Measurements from ENCODE around the gene RIPOR1. TPM values are rescaled to one million over a fixed set of nuclear protein-coding genes. Genes with fewer than 3 reads are reported as not detected.
A peak's percentile ranks its signal among the peaks of the same experiment; 100 is the strongest.
"Not testable (repeated sequence)": the region's sequence is repeated elsewhere in the genome, so short reads cannot be mapped to it uniquely, and the experiment has no call there.

RIPOR1 gene, protein sequence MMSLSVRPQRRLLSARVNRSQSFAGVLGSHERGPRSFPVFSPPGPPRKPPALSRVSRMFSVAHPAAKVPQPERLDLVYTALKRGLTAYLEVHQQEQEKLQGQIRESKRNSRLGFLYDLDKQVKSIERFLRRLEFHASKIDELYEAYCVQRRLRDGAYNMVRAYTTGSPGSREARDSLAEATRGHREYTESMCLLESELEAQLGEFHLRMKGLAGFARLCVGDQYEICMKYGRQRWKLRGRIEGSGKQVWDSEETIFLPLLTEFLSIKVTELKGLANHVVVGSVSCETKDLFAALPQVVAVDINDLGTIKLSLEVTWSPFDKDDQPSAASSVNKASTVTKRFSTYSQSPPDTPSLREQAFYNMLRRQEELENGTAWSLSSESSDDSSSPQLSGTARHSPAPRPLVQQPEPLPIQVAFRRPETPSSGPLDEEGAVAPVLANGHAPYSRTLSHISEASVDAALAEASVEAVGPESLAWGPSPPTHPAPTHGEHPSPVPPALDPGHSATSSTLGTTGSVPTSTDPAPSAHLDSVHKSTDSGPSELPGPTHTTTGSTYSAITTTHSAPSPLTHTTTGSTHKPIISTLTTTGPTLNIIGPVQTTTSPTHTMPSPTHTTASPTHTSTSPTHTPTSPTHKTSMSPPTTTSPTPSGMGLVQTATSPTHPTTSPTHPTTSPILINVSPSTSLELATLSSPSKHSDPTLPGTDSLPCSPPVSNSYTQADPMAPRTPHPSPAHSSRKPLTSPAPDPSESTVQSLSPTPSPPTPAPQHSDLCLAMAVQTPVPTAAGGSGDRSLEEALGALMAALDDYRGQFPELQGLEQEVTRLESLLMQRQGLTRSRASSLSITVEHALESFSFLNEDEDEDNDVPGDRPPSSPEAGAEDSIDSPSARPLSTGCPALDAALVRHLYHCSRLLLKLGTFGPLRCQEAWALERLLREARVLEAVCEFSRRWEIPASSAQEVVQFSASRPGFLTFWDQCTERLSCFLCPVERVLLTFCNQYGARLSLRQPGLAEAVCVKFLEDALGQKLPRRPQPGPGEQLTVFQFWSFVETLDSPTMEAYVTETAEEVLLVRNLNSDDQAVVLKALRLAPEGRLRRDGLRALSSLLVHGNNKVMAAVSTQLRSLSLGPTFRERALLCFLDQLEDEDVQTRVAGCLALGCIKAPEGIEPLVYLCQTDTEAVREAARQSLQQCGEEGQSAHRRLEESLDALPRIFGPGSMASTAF
- total RNA-seq: 10 to 100 TPM; 14.4 to 22.4 TPM
- long read RNA-seq, partial matches to known transcripts: 6 of 6 reads
- long read RNA-seq, other reads (novel, unspliced or antisense): 0 of 6 reads

DNA sequence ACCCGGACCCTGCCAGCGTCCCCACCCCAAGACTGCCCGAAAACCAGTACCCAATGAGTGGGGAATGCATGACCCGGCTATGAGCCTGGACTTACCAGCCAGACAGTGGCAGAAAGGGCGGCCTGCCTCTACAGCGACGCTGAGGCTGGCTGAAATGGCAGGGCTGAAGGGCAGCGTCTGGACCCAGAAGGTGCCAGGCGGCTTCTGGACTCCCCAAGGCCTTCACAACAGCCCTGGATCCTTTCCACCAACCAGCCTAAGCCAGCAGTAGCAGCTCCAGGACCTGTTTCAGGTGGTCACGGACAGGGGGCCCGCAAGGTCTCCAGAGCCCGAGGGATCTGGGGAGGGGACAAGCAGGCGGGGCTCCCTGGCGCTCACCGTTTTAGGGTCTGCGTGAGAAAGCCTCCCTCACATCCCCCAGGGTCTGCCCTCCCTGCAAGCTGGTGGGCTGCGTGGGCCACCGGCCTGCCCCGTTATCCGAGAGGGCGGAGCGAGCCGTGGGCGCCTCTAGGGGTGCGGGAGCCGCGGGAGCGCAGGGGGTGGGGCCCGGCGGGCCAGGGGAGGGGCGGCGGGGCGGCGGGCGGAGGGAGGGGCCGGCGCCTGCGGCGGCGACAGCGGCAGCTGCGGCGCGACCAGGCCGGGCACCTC lies at the start of gene RIPOR1:
Gene RIPOR1 (plus strand): TSS at position 608 of the 648 bp plus-strand sequence. CDS start 9,618 bp downstream, outside the sequence.
- intact Hi-C loops (cut with DNase I, micrococcal nuclease): no loop called here
- peak; percentile 51 to 68 for DNase-seq
- ATAC-seq: peak; percentile 65

DNA sequence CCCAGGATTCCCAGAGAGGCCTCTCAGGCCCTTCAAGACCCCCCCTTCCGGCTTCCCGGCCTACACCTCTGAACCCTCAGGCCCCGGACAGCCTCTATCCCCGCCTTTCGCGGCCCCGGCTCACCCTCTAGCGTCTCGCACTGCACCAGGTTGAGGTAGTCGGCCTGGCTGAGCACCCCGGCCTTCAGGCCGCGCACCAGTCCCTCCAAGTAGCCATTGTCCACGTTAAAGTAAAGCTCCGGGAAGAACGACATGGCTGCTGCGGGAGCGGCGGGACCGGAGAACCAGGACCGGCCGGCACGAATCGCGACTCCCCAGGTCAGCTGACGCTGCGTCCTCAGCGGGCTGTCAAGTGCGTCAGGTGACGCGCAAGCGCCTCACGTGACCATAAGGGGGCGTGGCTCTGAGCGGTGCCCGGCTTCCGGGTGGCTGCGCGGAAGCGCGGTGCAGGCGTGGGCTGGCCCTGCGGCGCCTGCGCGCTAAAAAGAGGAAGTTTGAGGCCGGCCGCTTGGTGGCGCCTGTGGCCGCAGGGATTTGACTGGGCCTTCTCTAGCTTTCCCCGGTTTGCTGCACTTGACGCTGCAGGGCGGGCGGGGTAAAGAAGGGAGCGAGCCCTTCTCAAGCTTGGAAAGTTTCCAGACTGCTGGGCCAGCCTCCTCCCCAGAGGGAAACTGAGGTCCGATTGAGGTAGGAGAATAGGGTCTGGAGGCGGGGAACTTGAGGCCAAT lies 47.6 kb upstream of the RIPOR1 start, which contains the start of gene ATP6V0D1:
Gene ATP6V0D1 (minus strand): TSS at position 325 of the 728 bp plus-strand sequence. CDS start 71 bp downstream, at position 254.
- peak; percentile 90 for ATAC-seq

DNA sequence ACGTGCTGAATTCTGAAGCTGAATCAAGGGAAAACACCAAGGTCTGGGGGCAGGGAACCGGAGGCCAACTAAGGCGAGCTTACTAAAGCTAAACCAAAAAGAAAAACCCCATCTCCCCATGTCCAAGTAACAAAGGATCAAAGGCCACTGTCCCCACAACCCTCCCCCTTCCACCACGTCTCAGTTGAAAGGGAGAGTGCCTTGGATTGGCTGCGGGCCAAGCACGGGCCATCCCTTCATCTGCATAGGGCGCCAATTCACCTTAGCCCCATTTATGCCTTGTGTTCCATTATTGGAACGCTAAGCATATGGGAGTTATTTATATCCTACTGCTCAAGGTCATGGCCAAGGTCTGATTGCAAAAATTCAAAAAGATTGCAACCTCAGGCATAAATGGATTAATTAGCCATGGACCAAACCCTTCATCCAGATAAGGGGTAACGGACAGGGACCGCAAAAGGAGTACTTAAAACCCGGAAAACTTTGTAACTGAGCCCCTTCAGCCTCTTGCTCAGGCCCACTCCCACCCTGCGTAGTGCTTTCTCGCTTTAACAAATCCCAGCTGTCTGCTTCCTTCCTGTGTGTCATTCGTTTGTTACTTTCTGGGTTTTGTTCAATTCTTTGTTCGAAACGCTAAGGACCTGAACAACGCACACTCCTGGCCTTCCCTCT lies 46.9 kb upstream of the RIPOR1 start:
- DNase-seq (peak; percentile 76 to 79), ATAC-seq (peak; percentile 36)
- intact Hi-C loops (cut with DNase I, micrococcal nuclease): no loop called here

More for the DNA sequence above, 47.6 kb upstream of the RIPOR1 start, which contains the start of gene ATP6V0D1:
- intact Hi-C loops (cut with DNase I, micrococcal nuclease): no loop called here
- peak; percentile 98 to 100 for DNase-seq

DNA sequence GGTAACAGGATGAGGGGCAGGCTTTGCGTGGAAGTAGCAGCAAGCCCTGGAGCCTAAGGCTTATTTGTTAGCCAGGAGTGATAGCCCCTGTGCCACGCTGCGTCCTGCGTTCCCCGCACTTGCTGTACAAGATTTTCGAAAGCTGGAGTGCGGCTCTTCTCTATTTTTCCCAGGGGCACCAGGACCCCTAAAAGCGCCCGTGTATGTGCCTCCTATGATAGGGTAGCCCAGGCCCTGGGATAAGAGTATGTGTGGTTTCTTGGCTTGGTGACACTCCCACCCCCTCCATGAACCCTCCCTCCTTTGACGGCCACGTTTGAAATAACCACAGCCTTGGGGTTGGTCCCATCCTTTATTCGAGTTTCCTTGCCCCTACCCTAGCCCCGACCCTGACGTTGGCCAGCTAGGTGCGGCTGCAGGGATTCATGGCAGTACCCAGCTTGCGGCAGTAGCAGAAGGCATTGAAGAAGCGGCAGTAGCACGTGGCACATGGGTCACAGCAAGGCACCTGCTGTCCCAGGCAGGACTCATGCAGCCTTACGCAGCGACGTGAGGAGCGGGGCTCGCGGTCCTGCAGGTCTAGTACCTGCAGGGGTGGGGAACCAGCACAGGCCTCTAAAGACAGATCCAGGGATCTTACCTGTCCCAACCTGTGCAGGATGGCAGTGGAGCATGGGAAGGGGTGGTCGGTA lies 46.2 kb upstream of the RIPOR1 start:
- ATAC-seq (no peak), DNase-seq (peak in 1 of 2 donors; percentile 24)
- intact Hi-C loops (cut with DNase I, micrococcal nuclease): no loop called here

DNA sequence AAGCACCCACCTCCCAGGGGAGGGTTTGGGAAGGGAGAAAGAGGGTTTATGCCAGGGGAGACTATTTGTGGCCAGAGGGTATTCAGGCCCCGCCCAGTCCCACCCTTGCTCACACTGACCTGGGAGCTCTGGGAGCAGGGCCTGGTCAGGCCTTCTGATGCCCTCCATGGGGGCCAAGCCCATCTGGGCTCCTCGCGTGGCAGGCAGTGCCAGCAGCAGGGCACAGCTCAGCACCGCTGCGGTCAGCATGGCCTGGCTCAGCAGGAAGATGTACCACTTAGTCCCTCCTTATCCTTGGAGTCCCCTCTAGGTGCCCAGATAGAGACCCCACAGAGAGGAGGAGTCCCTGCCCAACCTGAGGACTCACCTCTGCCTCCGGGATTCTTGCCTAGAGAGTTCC lies 45.5 kb upstream of the RIPOR1 start, which contains the start of gene AGRP:
Gene AGRP (minus strand): TSS at position 398 of the 400 bp plus-strand sequence. CDS start 149 bp downstream, at position 249.
- DNase-seq (no peak), ATAC-seq (no peak)
- intact Hi-C loops (cut with DNase I, micrococcal nuclease): no loop called here

DNA sequence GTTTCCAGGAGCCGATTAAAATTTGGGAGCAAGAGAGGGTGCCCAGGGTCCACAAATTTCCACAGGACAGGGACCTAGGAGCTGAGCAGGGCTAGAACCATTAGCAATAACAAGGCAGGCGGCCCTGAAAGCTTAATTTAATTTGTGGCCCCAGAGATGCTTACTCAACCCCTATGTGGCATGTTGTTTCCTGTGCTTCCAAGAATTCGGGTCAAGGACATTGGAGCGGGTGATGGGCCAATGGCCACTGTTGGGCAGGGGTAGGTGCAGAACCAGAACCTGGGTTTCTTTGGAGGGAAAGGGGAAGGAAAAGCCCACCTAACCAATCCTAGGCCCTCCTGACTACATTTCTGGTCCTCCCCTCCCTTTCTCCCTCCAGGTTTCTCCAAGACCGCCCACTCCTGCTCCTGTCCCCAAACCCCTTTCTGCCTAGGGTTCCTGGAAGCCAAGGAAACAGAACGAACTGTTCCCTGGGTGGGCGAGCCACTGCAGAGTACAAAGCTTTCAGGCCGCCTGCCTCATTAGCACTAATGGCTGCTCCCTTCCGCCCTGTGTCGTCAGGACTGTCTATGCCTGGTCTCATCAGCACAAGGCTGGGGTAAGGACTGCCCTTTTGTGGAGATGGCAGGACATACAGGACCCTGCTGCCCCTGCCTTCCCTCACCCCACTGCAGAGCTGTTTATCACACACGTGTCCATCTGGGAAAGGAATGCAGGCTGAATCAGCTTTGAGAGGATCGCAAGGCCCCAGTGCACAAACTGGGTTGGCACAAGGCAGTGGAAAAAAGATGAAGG lies 44.7 kb upstream of the RIPOR1 start:
- intact Hi-C loops (cut with DNase I, micrococcal nuclease): no loop called here
- ATAC-seq (no peak), DNase-seq (no peak)

DNA sequence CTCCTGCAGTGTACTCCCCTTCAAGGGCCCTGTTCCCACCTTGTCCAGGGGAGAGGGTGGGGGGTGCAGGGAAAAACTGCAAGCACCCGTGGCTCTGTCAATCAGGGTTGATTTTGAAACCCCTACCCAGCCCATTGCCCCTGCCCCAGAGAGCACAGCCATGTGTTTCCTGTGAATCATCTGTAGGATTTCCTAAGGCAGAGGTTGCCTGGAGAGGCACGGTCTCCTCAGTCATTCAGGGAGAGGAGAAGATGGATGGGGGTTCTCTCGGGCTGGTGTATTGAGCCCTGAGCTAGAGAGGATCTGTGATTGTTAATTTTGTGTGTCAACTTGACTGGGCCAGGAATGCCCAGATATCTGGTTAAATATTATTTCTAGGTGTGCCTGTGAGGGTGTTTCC lies 41.8 kb upstream of the RIPOR1 start:
- intact Hi-C loops (cut with DNase I, micrococcal nuclease): no loop called here
- no peak for DNase-seq
- ATAC-seq: no peak

DNA sequence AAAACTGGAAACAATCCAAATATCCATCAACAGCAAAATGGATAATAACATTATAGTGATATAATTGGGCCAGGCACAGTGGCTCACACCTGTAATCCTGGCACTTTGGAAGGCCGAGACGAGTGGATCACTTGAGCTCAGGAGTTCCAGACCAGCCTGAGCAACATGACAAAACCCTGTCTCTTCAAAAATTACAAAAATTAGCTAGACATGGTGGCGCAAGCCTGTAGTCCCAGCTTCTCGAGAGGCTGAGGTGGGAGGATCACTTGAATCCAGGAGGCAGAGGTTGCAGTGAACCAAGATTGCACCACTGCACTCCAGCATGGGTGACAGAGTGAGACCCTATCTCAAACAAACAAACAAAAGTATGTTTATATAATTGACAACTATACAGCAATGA lies 41.1 kb upstream of the RIPOR1 start:
- ATAC-seq; intact Hi-C loops (cut with DNase I, micrococcal nuclease): not testable (repeated sequence)

DNA sequence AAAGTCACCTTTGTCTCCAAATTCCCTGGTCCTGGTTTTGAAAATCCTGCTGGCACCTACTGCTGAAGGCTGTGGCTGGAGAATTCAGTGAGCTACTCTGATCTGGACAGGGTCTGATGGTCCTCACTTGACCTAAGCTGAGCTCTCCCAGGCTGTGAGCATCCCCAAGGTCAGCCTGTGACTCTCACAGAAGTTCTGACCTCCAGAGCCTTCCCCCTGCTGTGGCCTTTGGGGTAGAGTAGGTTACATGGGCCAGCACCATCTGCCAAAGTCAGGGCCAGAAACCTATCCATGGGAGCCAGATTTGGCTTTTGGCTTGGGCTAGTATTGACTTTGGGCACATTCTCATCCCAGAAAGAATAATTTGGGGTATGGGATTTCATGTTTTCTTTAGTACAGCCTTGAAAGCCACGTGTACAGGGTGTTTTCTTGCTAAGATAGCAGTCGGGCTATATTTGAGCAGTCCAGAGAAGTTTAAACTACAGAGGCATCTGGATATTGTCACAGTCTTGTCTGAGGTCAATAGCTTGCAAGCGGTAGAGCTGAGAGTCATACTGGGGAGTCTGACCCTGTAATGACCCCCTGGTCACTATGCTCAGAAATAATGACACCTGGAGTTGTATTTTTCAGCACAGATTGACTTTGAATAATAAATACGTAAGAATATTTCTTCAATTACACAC lies 39.1 kb upstream of the RIPOR1 start:
- intact Hi-C loops (cut with DNase I, micrococcal nuclease): no loop called here
- ATAC-seq: no peak

More for the DNA sequence above, 41.1 kb upstream of the RIPOR1 start:
- DNase-seq: not testable (repeated sequence)

DNA sequence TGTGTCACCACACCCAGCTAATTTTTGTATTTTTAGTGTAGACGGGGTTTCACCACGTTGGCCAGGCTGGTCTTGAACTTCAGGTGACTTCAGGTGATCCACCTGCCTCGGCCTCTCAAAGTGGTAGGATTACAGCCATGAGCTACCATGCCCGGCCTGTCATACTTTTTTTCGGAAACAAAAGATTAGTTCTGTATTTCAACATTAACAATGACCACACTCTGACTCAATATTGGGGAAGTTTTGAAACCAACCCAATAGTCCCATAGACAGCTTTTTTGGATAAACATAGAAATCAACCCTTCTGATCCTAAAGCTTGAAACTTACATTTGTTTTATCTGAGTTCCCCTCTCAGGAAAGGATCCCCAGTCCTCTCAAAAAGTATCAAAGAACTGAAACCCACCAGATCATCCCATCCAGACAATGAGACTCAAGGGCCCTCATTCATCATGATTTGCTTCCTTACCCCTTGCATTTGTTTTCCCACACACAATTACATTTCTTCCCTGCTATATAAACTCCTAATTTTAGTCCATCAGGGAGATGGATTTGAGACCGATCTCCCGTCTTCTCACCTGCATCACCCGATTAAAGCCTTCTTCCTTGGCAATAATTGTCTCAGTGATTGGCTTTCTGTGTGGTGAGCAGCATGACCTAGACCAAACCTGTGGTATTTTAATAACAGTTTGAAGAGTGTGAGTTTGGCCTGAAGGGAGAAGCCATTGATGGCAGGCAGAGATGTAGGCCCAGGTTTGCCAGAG lies 38.1 kb upstream of the RIPOR1 start:
- ATAC-seq: no peak
- DNase-seq: no peak

More for the DNA sequence above, 39.1 kb upstream of the RIPOR1 start:
- DNase-seq: no peak

DNA sequence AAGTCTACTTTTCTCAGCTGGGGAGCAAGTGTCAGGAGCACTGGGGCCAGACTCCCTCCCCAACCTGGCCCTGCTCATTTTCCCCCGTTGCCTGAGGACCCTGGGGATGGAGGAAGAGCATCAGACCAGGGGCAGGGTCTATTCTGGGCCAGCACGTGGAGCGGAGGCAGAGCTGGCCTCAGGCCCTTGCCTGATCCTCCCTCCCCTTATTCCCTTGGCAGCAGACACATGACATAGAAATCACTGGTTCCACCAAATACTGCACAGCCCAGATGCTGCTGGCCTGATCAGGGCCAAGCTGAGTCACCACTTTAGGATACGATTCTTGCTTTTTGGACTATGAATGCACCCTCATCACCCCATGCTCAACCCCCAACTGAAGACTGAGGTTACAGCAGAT lies 29.5 kb upstream of the RIPOR1 start:
- intact Hi-C loops (cut with DNase I, micrococcal nuclease): no loop called here
- DNase-seq: no peak
- ATAC-seq: no peak

More for the DNA sequence above, 38.1 kb upstream of the RIPOR1 start:
- intact Hi-C loops (cut with DNase I, micrococcal nuclease): no loop called here

DNA sequence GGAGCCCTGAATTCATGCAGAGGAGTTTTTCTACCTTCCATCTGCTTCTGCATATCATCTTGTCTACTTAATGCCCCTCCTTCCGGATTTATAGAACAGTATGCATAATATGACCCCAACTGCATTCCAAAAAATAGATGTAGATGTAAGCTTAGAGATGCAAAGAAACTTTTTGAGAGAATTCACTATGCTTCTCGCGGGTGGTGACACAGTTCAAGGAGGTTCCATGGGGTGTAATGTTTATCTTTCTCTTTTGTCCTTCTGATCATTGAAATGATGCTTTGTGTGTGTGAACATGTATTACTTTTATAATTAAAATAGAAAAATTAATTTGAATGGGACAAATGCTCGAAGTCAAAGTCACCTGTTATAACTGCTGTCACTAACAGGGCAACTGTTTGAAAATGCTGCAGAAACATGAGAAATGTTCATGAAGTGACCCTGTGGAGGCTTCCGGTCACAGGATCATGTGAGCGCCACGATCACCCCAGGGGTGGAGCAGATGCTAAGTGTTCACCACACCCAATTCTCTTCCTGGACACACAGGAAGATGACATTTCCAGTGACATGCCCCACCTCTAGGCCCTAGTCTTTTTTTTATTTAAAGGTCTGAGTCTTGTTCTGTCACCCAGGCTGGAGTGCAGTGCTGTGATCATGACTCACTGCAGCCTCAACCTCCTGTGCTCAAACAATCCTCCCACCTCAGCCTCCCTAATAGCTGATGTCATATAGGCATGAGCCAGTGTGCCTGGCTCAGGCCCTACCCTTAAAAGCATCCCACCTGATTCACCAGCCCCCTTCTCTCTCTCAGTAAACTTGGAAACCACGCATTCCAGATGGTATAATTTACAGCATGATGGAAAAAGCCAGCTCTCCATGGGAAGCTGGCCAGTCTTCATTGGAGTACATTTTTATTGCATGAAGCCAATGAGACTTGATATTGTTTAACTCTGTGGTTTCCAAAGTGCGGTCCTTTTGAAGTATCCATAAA lies 24.3 kb upstream of the RIPOR1 start:
- intact Hi-C loops (cut with DNase I, micrococcal nuclease): no loop called here
- peak; percentile 62 to 80 for DNase-seq

DNA sequence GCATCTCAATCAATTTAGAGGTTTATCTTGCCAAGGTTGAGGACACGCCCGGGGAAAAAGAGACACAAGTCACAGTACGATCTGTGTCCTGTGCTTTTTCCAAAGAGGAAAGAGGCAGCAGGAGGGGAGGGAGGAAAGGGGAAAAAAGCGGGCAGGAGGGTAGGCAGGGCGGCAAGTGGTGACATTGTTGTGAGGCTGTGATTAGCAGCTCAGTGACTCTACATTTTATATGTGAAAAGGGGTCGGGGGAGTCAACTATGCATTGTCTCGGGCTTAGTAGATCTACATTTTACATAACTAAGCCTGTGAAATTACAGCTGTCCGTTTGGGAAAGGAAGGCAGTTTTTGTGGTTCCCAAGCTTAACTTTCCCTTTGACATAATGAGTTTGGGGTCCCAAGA lies 22.2 kb upstream of the RIPOR1 start:
- no peak for DNase-seq
- ATAC-seq: no peak
- intact Hi-C loops (cut with DNase I, micrococcal nuclease): no loop called here

More for the DNA sequence above, 24.3 kb upstream of the RIPOR1 start:
- ATAC-seq: peak; percentile 99
